ENCODE data around the gene APOBEC3B.
A peak's percentile ranks its signal among the peaks of the same experiment; 100 is the strongest.
"Not testable (repeated sequence)": the region's sequence is repeated elsewhere in the genome, so short reads cannot be mapped to it uniquely, and the experiment has no call there.

Gene APOBEC3B

DNA sequence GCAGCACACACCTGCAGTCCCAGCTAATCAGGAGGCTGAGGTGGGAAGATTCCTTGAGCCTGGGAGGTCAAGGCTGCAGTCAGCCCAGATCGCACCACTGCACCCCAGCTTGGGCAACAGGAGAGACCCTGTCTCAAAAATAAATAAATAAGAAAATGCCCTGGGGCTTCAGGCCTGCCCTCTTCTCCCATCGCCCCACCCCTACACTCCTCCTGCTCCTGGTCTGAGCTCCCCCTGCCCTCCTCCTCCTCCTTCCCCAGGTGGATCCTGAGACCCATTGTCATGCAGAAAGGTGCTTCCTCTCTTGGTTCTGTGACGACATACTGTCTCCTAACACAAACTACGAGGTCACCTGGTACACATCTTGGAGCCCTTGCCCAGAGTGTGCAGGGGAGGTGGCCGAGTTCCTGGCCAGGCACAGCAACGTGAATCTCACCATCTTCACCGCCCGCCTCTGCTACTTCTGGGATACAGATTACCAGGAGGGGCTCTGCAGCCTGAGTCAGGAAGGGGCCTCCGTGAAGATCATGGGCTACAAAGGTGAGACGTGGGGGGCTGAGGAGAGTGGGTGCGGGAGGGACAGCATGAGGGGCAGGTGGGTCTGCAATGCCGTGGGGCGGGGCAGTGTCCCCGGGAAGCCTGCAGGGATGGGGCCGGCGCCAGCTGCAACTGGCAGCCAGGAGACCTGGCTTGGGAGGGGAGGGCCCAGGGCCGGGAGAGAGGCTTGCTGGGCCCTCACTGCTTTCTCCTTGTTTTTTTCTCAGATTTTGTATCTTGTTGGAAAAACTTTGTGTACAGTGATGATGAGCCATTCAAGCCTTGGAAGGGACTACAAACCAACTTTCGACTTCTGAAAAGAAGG lies 49.5 kb downstream of the APOBEC3B start:
- H3K27me3 Mint-ChIP-seq (ENCODE audit: low read depth); H3K4me1 Mint-ChIP-seq (ENCODE audit: low read depth); H3K4me3 Mint-ChIP-seq; H3K9me3 Mint-ChIP-seq; H3K36me3 Mint-ChIP-seq (ENCODE audit: low read depth); H3K27ac Mint-ChIP-seq: not testable (repeated sequence)

DNA sequence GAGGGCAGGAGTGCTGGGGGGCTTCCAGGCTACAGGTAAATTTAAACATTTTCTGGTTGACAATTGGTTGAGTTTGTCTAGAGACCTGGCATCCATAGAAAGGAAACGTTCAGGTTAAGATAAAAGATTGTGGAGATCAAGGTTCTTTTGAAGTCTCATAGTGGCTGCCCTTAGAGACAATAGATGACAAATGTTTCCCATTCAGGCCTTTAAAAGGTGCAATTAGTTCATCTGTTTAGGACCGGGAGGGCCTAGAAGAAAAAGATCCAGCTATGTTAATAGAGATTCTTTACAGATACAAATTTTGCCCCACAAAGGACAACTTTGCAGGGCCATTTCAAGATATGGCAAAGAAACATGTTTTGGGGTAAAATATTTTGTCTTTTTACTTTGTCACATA lies 54.9 kb downstream of the APOBEC3B start:
- H3K27me3 Mint-ChIP-seq (ENCODE audit: low read depth); H3K9me3 Mint-ChIP-seq; H3K36me3 Mint-ChIP-seq (ENCODE audit: low read depth); H3K27ac Mint-ChIP-seq; H3K4me3 Mint-ChIP-seq: not testable (repeated sequence)
- H3K4me1 Mint-ChIP-seq (ENCODE audit: low read depth), result peaks cover 18% of the 10 kb centered on the region

DNA sequence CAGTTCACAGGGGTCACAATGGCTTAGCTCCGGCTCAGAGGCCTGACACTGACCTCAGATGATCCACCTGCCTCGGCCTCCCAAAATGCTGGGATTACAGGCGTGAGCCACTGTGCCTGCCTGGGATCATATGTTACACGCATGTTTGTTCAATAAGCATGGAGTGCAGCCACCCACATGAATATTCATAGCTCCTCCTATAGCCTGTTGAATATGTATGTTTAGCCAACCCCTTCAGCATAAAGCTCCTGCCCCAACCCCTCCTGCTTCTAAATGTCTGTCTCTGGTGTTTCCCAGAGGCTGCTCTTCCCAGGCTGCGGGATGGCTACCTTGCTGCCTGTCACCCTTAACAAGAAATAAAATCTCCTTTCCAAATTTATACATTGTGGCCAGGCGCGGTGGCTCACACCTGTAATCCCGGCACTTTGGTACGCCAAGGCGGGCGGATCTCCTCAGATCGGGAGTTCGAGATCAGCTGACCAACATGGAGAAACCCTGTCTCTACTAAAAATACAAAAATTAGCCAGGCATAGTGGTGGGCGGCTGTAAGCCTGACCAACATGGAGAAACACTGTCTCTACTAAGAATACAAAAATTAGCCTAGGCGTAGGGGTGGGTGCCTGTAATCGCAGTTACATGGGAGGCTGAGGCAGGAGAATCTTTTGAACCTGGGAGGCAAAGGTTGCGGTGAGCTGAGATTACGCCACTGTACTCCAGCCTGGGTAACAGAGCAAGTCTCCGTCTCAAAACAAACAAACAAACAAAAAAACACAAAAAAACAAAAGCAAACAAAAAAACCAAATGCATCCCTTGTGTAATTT lies 57.4 kb downstream of the APOBEC3B start:
- Mint-ChIP-seq H3K4me1 (ENCODE audit: low read depth) (peaks cover 24% of the 10 kb centered on the region), H3K4me3 (peak overlapping the region; percentile 73), H3K27me3 (ENCODE audit: low read depth) (no peaks in the 10 kb centered on the region), H3K27ac (peak overlapping the region; percentile 84), H3K36me3 (ENCODE audit: low read depth) (peaks cover 1% of the 10 kb centered on the region), H3K9me3 (no peaks in the 10 kb centered on the region)

DNA sequence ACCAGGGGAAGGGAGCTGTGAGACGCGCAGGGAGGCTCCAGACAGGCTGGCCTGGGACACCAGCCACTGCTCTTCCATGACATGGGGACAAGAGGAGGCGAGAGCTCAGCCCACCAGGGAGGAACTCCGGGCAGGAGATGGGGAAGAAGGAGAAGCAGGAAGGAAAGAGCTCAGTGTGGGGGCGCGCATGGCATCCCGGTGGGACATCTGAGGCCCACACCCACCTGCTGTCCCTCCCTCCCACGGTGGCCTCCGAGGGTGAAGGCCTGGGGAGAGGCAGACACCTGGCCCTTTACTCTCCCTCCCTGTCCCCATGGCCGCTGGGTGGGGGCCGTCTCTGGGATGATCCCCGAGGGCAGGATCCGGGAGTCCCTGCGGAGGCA lies 58.0 kb downstream of the APOBEC3B start:
- Mint-ChIP-seq H3K4me1 (ENCODE audit: low read depth) (peaks cover 24% of the 10 kb centered on the region), H3K4me3 (peak overlapping the region; percentile 73), H3K27ac (peak overlapping the region; percentile 84)
- H3K9me3 Mint-ChIP-seq; H3K27me3 Mint-ChIP-seq (ENCODE audit: low read depth); H3K36me3 Mint-ChIP-seq (ENCODE audit: low read depth): not testable (repeated sequence)

DNA sequence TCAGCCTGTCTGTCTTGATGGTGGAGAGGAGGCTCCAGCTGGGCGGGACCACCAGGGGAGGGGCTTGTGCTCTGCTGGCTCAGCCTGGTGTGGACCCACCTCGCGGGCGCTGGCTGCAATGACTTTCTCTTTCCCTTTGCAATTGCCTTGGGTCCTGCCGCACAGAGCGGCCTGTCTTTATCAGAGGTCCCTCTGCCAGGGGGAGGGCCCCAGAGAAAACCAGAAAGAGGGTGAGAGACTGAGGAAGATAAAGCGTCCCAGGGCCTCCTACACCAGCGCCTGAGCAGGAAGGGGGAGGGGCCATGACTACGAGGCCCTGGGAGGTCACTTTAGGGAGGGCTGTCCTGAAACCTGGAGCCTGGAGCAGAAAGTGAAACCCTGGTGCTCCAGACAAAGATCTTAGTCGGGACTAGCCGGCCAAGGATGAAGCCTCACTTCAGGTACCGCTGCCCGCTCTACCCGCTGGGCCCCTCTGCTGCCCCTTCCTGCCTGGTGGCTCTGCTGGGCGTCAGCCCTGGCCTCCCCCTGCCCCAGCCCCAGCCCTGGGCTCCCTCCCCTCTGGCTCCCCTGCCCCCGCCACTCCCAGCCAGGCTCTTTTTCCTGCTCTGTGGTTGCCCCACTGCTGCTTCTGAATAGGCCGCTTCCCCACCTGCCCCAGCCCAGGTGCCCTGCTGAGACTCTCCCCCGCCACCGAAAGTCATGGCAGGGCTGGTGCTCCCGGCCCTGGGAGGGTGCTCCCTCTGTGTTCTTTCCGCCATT lies 58.6 kb downstream of the APOBEC3B start, which contains the start of gene APOBEC3F:
Gene APOBEC3F, plus strand, starts transcription at position 327 of the 759 bp plus-strand sequence. Its CDS starts 97 bp downstream, at position 424.
- Mint-ChIP-seq H3K27ac (peak within 1 kb of the TSS; percentile 88), H3K4me1 (ENCODE audit: low read depth) (peaks cover 26% of the 10 kb centered on the region), H3K4me3 (peak within 1 kb of the TSS; percentile 88)
- not testable (repeated sequence) for H3K36me3 Mint-ChIP-seq (ENCODE audit: low read depth); H3K9me3 Mint-ChIP-seq; H3K27me3 Mint-ChIP-seq (ENCODE audit: low read depth)

DNA sequence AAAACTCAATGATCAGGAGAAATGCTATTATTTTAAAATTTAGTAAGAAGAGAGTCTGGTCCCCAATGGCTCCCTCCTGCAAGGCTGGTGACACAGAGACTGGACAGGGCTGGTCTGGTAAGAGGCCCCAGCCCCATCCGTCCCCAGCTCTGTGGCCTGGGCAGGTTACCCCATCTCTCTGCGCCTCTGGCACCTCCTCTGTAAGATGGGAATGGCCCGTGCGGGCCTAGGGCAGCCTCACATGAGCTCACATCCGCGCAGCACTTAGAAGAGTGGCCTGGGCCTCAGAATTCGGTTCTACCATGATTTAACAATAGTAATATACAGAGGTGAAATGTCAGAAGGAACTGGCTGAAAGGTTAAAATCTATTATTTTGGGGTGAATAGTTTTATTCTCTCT lies 59.8 kb downstream of the APOBEC3B start:
- no peaks in the 10 kb centered on the region for H3K27me3 Mint-ChIP-seq (ENCODE audit: low read depth)
- peaks cover 13% of the 10 kb centered on the region for H3K36me3 Mint-ChIP-seq (ENCODE audit: low read depth)
- H3K4me1 Mint-ChIP-seq (ENCODE audit: low read depth), result peaks cover 29% of the 10 kb centered on the region
- no peaks in the 10 kb centered on the region for H3K9me3 Mint-ChIP-seq
- peak overlapping the region; percentile 36 for H3K27ac Mint-ChIP-seq
- H3K4me3 Mint-ChIP-seq, result peak overlapping the region; percentile 88
